Measurements from ENCODE around the gene RPL32.

The RPL32 gene

GRCh38 chr3:12832350-12833221 lies 8.8 kb downstream of the RPL32 start:
- Mint-ChIP-seq H3K27me3 (no peaks in the 10 kb centered on the region), H3K4me1 (ENCODE audit: low read depth) (peaks cover 10% of the 10 kb centered on the region), H3K27ac (no peak overlapping the region), H3K4me3 (no peak overlapping the region), H3K36me3 (ENCODE audit: low read depth) (peaks cover 67% of the 10 kb centered on the region), H3K9me3 (no peaks in the 10 kb centered on the region)
- intact Hi-C loops (cut with micrococcal nuclease): no loop called here

GRCh38 chr3:12831301-12831866 lies 10.0 kb downstream of the RPL32 start:
- no peak overlapping the region for H3K27ac Mint-ChIP-seq
- no peak overlapping the region for H3K4me3 Mint-ChIP-seq
- H3K9me3 Mint-ChIP-seq: no peaks in the 10 kb centered on the region
- no peaks in the 10 kb centered on the region for H3K4me1 Mint-ChIP-seq (ENCODE audit: low read depth)
- H3K27me3 Mint-ChIP-seq: no peaks in the 10 kb centered on the region
- intact Hi-C loops (cut with micrococcal nuclease): no loop called here
- peaks cover 55% of the 10 kb centered on the region for H3K36me3 Mint-ChIP-seq (ENCODE audit: low read depth)

- H3K4me1 Mint-ChIP-seq (ENCODE audit: low read depth): no peaks in the 10 kb centered on the region
Measured at GRCh38 chr3:12830785-12831156, 10.6 kb downstream of the RPL32 start.

GRCh38 chr3:12829886-12830784 lies 11.2 kb downstream of the RPL32 start:
- intact Hi-C loops (cut with micrococcal nuclease): no loop called here
- Mint-ChIP-seq H3K27me3 (no peaks in the 10 kb centered on the region), H3K4me3 (no peak overlapping the region), H3K9me3 (no peaks in the 10 kb centered on the region), H3K4me1 (ENCODE audit: low read depth) (no peaks in the 10 kb centered on the region), H3K36me3 (ENCODE audit: low read depth) (peaks cover 42% of the 10 kb centered on the region), H3K27ac (no peak overlapping the region)

More at GRCh38 chr3:12830785-12831156, 10.6 kb downstream of the RPL32 start:
- Mint-ChIP-seq H3K36me3 (ENCODE audit: low read depth) (peaks cover 49% of the 10 kb centered on the region), H3K27me3 (no peaks in the 10 kb centered on the region), H3K9me3 (no peaks in the 10 kb centered on the region), H3K27ac (no peak overlapping the region), H3K4me3 (no peak overlapping the region)
- intact Hi-C loops (cut with micrococcal nuclease): no loop called here

GRCh38 chr3:12829404-12829803 lies 12.0 kb downstream of the RPL32 start:
- Mint-ChIP-seq H3K4me3 (no peak overlapping the region), H3K27me3 (no peaks in the 10 kb centered on the region), H3K4me1 (ENCODE audit: low read depth) (no peaks in the 10 kb centered on the region), H3K36me3 (ENCODE audit: low read depth) (peaks cover 35% of the 10 kb centered on the region), H3K9me3 (no peaks in the 10 kb centered on the region), H3K27ac (no peak overlapping the region)
- intact Hi-C loops (cut with micrococcal nuclease): no loop called here

GRCh38 chr3:12828751-12829150 lies 12.6 kb downstream of the RPL32 start:
- no peaks in the 10 kb centered on the region for H3K4me1 Mint-ChIP-seq (ENCODE audit: low read depth)
- H3K9me3 Mint-ChIP-seq: no peaks in the 10 kb centered on the region
- H3K36me3 Mint-ChIP-seq (ENCODE audit: low read depth): peaks cover 29% of the 10 kb centered on the region
- H3K4me3 Mint-ChIP-seq: no peak overlapping the region
- H3K27me3 Mint-ChIP-seq: no peaks in the 10 kb centered on the region
- H3K27ac Mint-ChIP-seq: no peak overlapping the region
- intact Hi-C loops (cut with micrococcal nuclease): no loop called here

GRCh38 chr3:12825156-12825555 lies 16.2 kb downstream of the RPL32 start:
- Mint-ChIP-seq H3K9me3 (no peaks in the 10 kb centered on the region), H3K4me1 (ENCODE audit: low read depth) (no peaks in the 10 kb centered on the region), H3K27ac (no peak overlapping the region), H3K27me3 (no peaks in the 10 kb centered on the region), H3K4me3 (no peak overlapping the region), H3K36me3 (ENCODE audit: low read depth) (no peaks in the 10 kb centered on the region)
- intact Hi-C loops (cut with micrococcal nuclease): no loop called here

- Mint-ChIP-seq H3K9me3 (no peaks in the 10 kb centered on the region), H3K4me1 (ENCODE audit: low read depth) (no peaks in the 10 kb centered on the region), H3K27me3 (no peaks in the 10 kb centered on the region), H3K4me3 (no peak overlapping the region), H3K27ac (no peak overlapping the region), H3K36me3 (ENCODE audit: low read depth) (no peaks in the 10 kb centered on the region)
- intact Hi-C loops (cut with micrococcal nuclease): no loop called here
Measured at GRCh38 chr3:12824299-12824698, 17.1 kb downstream of the RPL32 start.

- Mint-ChIP-seq H3K36me3 (ENCODE audit: low read depth) (no peaks in the 10 kb centered on the region), H3K4me3 (no peak overlapping the region), H3K27ac (no peak overlapping the region), H3K4me1 (ENCODE audit: low read depth) (no peaks in the 10 kb centered on the region), H3K27me3 (no peaks in the 10 kb centered on the region), H3K9me3 (no peaks in the 10 kb centered on the region)
- intact Hi-C loops (cut with micrococcal nuclease): no loop called here
Measured at GRCh38 chr3:12822725-12823373, 18.5 kb downstream of the RPL32 start.

GRCh38 chr3:12818773-12819172 lies 22.6 kb downstream of the RPL32 start:
- Mint-ChIP-seq H3K36me3 (ENCODE audit: low read depth) (no peaks in the 10 kb centered on the region), H3K9me3 (no peaks in the 10 kb centered on the region), H3K4me1 (ENCODE audit: low read depth) (no peaks in the 10 kb centered on the region), H3K27ac (no peak overlapping the region), H3K27me3 (peaks cover 5% of the 10 kb centered on the region), H3K4me3 (no peak overlapping the region)
- intact Hi-C loops (cut with micrococcal nuclease): loop anchor here (10.0 kb wide), 1 partner anchor 114 kb away; no protein-coding TSS in a partner anchor

- intact Hi-C loops (cut with micrococcal nuclease): loop anchor here (10.0 kb wide), 1 partner anchor 113 kb away; no protein-coding TSS in a partner anchor
- Mint-ChIP-seq H3K27ac (no peak overlapping the region), H3K4me3 (no peak overlapping the region), H3K27me3 (peaks cover 5% of the 10 kb centered on the region), H3K36me3 (ENCODE audit: low read depth) (no peaks in the 10 kb centered on the region), H3K4me1 (ENCODE audit: low read depth) (no peaks in the 10 kb centered on the region), H3K9me3 (no peaks in the 10 kb centered on the region)
Measured at GRCh38 chr3:12818273-12818672, 23.1 kb downstream of the RPL32 start.

- no peak overlapping the region for H3K4me3 Mint-ChIP-seq
- H3K27me3 Mint-ChIP-seq: peaks cover 5% of the 10 kb centered on the region
- no peaks in the 10 kb centered on the region for H3K36me3 Mint-ChIP-seq (ENCODE audit: low read depth)
- H3K9me3 Mint-ChIP-seq: no peaks in the 10 kb centered on the region
- no peak overlapping the region for H3K27ac Mint-ChIP-seq
- intact Hi-C loops (cut with micrococcal nuclease): loop anchor here (10.0 kb wide), 1 partner anchor 113 kb away; no protein-coding TSS in a partner anchor
- no peaks in the 10 kb centered on the region for H3K4me1 Mint-ChIP-seq (ENCODE audit: low read depth)
Measured at GRCh38 chr3:12817343-12817710, 24.0 kb downstream of the RPL32 start.

- intact Hi-C loops (cut with micrococcal nuclease): loop anchor here (10.0 kb wide), 1 partner anchor 112 kb away; no protein-coding TSS in a partner anchor
- H3K27ac Mint-ChIP-seq: no peak overlapping the region
- H3K27me3 Mint-ChIP-seq: peaks cover 5% of the 10 kb centered on the region
- no peaks in the 10 kb centered on the region for H3K9me3 Mint-ChIP-seq
- no peaks in the 10 kb centered on the region for H3K36me3 Mint-ChIP-seq (ENCODE audit: low read depth)
- no peak overlapping the region for H3K4me3 Mint-ChIP-seq
- no peaks in the 10 kb centered on the region for H3K4me1 Mint-ChIP-seq (ENCODE audit: low read depth)
Measured at GRCh38 chr3:12816521-12817342, 24.6 kb downstream of the RPL32 start.

Measured in dendritic cell treated with granulocyte-macrophage colony-stimulating factor and Interleukin-4, amounts not matched to agents 40 ng/mL and 50 ng/mL, for 4 days (primary cell).